CD14-positive monocyte (primary cell): ENCODE results near the gene LRBA. TPM values are rescaled to one million over a fixed set of nuclear protein-coding genes. Genes with fewer than 3 reads are reported as not detected.

ENCODE experiments used
- DNase-seq, 3 donors: peaks; one replicate each; pipeline ENCODE4 v3.0.0-alpha.2; 2011 to 2022
- H2AFZ ChIP-seq: 2 replicates; pipeline ENCODE4 v1.6.0; 2012; ENCODE audit warnings: mild to moderate bottlenecking, low read depth, low read length, inconsistent platforms; ENCODE audit not compliant: insufficient read depth, poor library complexity, severe bottlenecking
- H3K27ac ChIP-seq, 2 donors: 1 replicate in 1 of 2; 2 replicates in 1 of 2; pipeline ENCODE4 v1.5.1; 2012 to 2013; ENCODE audit warnings: low read length in 2 of 2, control low read depth in 1 of 2, inconsistent platforms in 1 of 2, low read depth in 1 of 2, mild to moderate bottlenecking in 1 of 2
- H3K27me3 ChIP-seq, 2 donors: one replicate each; pipeline versions ENCODE4 v1.6.0 to v1.6.1; 2011 to 2013; ENCODE audit warnings: low read length in 2 of 2; ENCODE audit not compliant: control insufficient read depth in 2 of 2, insufficient read depth in 2 of 2
- H3K36me3 ChIP-seq, 2 donors: replicated peaks in 1 of 2; 1 replicate in 1 of 2; 2 replicates in 1 of 2; pipeline versions ENCODE4 v1.5.1 to v1.6.1; 2012 to 2013; ENCODE audit warnings: low read length in 2 of 2, control low read depth in 1 of 2, inconsistent platforms in 1 of 2, mild to moderate bottlenecking in 1 of 2; ENCODE audit not compliant: insufficient read depth in 2 of 2, control insufficient read depth in 1 of 2
- H3K4me1 ChIP-seq, 2 donors: 1 replicate in 1 of 2; 2 replicates in 1 of 2; pipeline versions ENCODE4 v1.5.1 to v1.6.1; 2012 to 2013; ENCODE audit warnings: low read length in 2 of 2, control low read depth in 1 of 2, inconsistent platforms in 1 of 2, mild to moderate bottlenecking in 1 of 2, moderate library complexity in 1 of 2; ENCODE audit not compliant: insufficient read depth in 2 of 2, control insufficient read depth in 1 of 2
- H3K4me2 ChIP-seq: replicated peaks from 2 replicates; pipeline ENCODE3; 2012; ENCODE audit warnings: low read length, moderate library complexity, mild to moderate bottlenecking; ENCODE audit not compliant: poor library complexity, severe bottlenecking; ENCODE audit errors: extremely low read depth
- H3K4me3 ChIP-seq, 3 experiments: fragments of 200-600 bp in 1 of 3; sonication (generic) in 1 of 3; replicated peaks in 1 of 3; 1 replicate in 2 of 3; 2 replicates in 1 of 3; pipeline ENCODE4 v1.5.1; 2011 to 2013; ENCODE audit warnings: low read length in 3 of 3, mild to moderate bottlenecking in 3 of 3, control low read depth in 2 of 3, low read depth in 2 of 3, inconsistent platforms in 1 of 3, moderate library complexity in 1 of 3
- H3K79me2 ChIP-seq: 2 replicates; pipeline ENCODE4 v1.6.0; 2012; ENCODE audit warnings: mild to moderate bottlenecking, control low read depth, inconsistent platforms, low read length, moderate library complexity; ENCODE audit not compliant: insufficient read depth
- H3K9ac ChIP-seq: 2 replicates; pipeline ENCODE4 v1.6.0; 2017; ENCODE audit warnings: low read length, mild to moderate bottlenecking; ENCODE audit not compliant: insufficient read depth, poor library complexity, severe bottlenecking
- H3K9me3 ChIP-seq, 2 donors: replicated peaks in 1 of 2; 1 replicate in 1 of 2; 2 replicates in 1 of 2; pipeline versions ENCODE4 v1.5.1 to v1.6.1; 2012 to 2013; ENCODE audit warnings: low read length in 2 of 2, control low read depth in 1 of 2; ENCODE audit not compliant: control insufficient read depth in 1 of 2, insufficient read depth in 1 of 2
- H4K20me1 ChIP-seq: 2 replicates; pipeline ENCODE4 v1.6.0; 2012; ENCODE audit warnings: mild to moderate bottlenecking, low read length, control low read depth, moderate library complexity; ENCODE audit not compliant: insufficient read depth
- H3K27ac Mint-ChIP-seq, 7 donors: one replicate each; pipeline ENCODE4 v1.8.0; 2020; ENCODE audit warnings: mild to moderate bottlenecking in 7 of 7, mixed read lengths in 7 of 7, moderate library complexity in 6 of 7, inconsistent platforms in 2 of 7
- H3K27me3 Mint-ChIP-seq, 3 donors: one replicate each; pipeline ENCODE4 v1.8.0; 2021 to 2022; ENCODE audit warnings: low read depth in 3 of 3, mild to moderate bottlenecking in 3 of 3, mixed read lengths in 3 of 3, moderate library complexity in 3 of 3, inconsistent platforms in 1 of 3
- H3K36me3 Mint-ChIP-seq, 2 donors: one replicate each; pipeline ENCODE4 v1.8.0; 2020; ENCODE audit warnings: mixed read lengths in 2 of 2, inconsistent platforms in 1 of 2, mild to moderate bottlenecking in 1 of 2
- H3K4me1 Mint-ChIP-seq: one replicate; pipeline ENCODE4 v1.8.0; 2020; ENCODE audit warnings: mild to moderate bottlenecking, mixed read lengths
- H3K4me3 Mint-ChIP-seq, 2 donors: one replicate each; pipeline ENCODE4 v1.8.0; 2020; ENCODE audit warnings: mild to moderate bottlenecking in 2 of 2, mixed read lengths in 2 of 2, moderate library complexity in 1 of 2
- H3K9me3 Mint-ChIP-seq, 7 donors: one replicate each; pipeline ENCODE4 v1.8.0; 2020 to 2022; ENCODE audit warnings: mixed read lengths in 7 of 7, mild to moderate bottlenecking in 6 of 7, moderate library complexity in 6 of 7, inconsistent platforms in 2 of 7
- WGBS: methylation state at CpG from one replicate; pipeline ENCODE4 v1.1.5; 2013; ENCODE audit warnings: missing lambda C conversion rate; ENCODE audit not compliant: insufficient coverage; 5-methylcytosine and 5-hydroxymethylcytosine counted together
- intact Hi-C, 2 donors: fragments of 100-400 bp; cut with micrococcal nuclease; formaldehyde crosslinking; loops; one replicate each; pipeline versions ENCODE4 v1.15.0 to v1.15.1; 2023
- polyA plus RNA-seq, 3 donors: library from polyadenylated mRNA; depleted of rRNA in 1 of 3; unstranded in 2 of 3; stranded (reverse) in 1 of 3; fragments of 300-500 nt in 2 of 3; fragments of >200 nt in 1 of 3; fragmentation: Illumina TruSeq in 2 of 3; gene quantifications; 1 replicate in 2 of 3; 2 replicates in 1 of 3; pipeline ENCODE4 v1.2.3, GENCODE V29; 2012 to 2021
- TF ChIP-seq, protein P1 (sequence below): fragments of 200-600 bp; IDR thresholded peaks from one replicate; pipeline ENCODE4 v1.8.0; 2022; ENCODE audit warnings: antibody characterized with exemption, mild to moderate bottlenecking

The LRBA gene
- polyA plus RNA-seq, 3 donors = 1.5 to 5.5 (median 4.4) TPM

DNA sequence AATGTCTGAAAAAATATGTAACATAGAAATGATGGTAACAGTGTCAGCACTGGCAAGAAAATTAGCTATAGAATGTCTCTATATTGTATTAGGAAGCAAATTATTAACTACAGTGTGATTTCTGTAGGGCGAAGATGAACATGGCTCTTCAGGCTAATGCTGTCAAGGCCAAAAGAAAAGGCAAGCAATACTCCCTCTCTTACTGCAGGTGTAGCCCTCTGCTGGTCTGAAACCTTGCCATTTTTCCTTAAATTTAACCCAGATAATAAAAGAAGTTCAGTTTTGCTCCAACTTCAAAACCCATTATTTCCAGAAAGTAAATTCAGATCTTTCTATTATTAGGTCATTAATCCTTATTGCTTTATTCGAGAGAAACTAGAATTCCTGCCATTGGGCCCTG, 215.9 kb downstream of the LRBA start:
- no peak overlapping the region for H3K9ac ChIP-seq
- no peak overlapping the region for H3K4me3 ChIP-seq
- no peaks in the 10 kb centered on the region for H3K79me2 ChIP-seq
- no peaks in the 10 kb centered on the region for H3K4me1 Mint-ChIP-seq
- no peaks in the 10 kb centered on the region for H3K9me3 Mint-ChIP-seq
- no peaks in the 10 kb centered on the region for H3K27me3 Mint-ChIP-seq
- H4K20me1 ChIP-seq = no peaks in the 10 kb centered on the region
- intact Hi-C loops = no loop called here
- no peak overlapping the region for H3K27ac Mint-ChIP-seq
- no peak overlapping the region for H3K27ac ChIP-seq
- no peaks in the 10 kb centered on the region for H3K27me3 ChIP-seq
- no peaks in the 10 kb centered on the region for H3K9me3 ChIP-seq
- no peak overlapping the region for H3K4me2 ChIP-seq
- H2AFZ ChIP-seq = no peak overlapping the region
- H3K36me3 Mint-ChIP-seq = peaks cover 0 to 3% of the 10 kb centered on the region in 2 donors
- WGBS = no CpG with 5 or more reads among the region's 2 CpGs
- TF ChIP-seq, protein P1, sequence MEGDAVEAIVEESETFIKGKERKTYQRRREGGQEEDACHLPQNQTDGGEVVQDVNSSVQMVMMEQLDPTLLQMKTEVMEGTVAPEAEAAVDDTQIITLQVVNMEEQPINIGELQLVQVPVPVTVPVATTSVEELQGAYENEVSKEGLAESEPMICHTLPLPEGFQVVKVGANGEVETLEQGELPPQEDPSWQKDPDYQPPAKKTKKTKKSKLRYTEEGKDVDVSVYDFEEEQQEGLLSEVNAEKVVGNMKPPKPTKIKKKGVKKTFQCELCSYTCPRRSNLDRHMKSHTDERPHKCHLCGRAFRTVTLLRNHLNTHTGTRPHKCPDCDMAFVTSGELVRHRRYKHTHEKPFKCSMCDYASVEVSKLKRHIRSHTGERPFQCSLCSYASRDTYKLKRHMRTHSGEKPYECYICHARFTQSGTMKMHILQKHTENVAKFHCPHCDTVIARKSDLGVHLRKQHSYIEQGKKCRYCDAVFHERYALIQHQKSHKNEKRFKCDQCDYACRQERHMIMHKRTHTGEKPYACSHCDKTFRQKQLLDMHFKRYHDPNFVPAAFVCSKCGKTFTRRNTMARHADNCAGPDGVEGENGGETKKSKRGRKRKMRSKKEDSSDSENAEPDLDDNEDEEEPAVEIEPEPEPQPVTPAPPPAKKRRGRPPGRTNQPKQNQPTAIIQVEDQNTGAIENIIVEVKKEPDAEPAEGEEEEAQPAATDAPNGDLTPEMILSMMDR = no peak
- H3K36me3 ChIP-seq = no peaks in the 10 kb centered on the region
- no peak for DNase-seq
- H3K4me1 ChIP-seq = no peaks in the 10 kb centered on the region
- H3K4me3 Mint-ChIP-seq = no peak overlapping the region

DNA sequence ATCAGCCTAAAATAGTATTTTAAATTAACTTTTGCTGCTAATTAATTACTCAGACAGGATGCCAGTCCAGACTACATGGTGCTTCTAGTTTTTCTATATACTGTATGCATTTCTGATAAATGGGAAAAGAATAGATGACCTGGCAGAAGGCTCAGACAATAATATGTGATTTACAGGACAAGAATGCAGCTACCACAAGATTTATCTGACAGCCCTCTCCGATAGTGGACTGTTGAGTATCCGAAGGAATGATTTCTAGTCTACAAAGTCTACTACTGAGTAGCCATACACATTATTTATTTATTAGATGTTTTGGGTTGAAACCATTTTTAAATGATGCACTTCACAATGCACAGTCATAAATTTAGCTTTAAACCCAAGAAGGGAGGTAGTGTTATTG, 220.4 kb downstream of the LRBA start:
- Mint-ChIP-seq H3K9me3 (no peaks in the 10 kb centered on the region), H3K4me3 (no peak overlapping the region), H3K27ac (no peak overlapping the region), H3K4me1 (no peaks in the 10 kb centered on the region), H3K36me3 (peaks cover 0 to 3% of the 10 kb centered on the region in 2 donors), H3K27me3 (no peaks in the 10 kb centered on the region)
- Histone ChIP-seq H3K27me3 (no peaks in the 10 kb centered on the region), H2AFZ (no peak overlapping the region), H3K79me2 (no peaks in the 10 kb centered on the region), H3K9ac (no peak overlapping the region), H3K9me3 (no peaks in the 10 kb centered on the region), H3K4me3 (no peak overlapping the region), H3K36me3 (no peaks in the 10 kb centered on the region), H3K27ac (no peak overlapping the region), H3K4me2 (no peak overlapping the region), H3K4me1 (no peaks in the 10 kb centered on the region), H4K20me1 (no peaks in the 10 kb centered on the region)
- intact Hi-C loops = no loop called here
- no CpG with 5 or more reads among the region's 2 CpGs for WGBS
- DNase-seq = no peak
- TF ChIP-seq, protein P1 = no peak
